Measurements from ENCODE around the gene MAPK7.

- no peak for TF ChIP-seq EZH2 (IDR thresholded peaks at IDR 0.05; ENCODE audit: insufficient read depth, poor library complexity, severe bottlenecking)
- no peak for TF ChIP-seq EZH2phosphoT487 (IDR thresholded peaks at IDR 0.05; ENCODE audit: insufficient read depth, low read depth)
Observed at GRCh38 chr17:19372439-19372838, 5.9 kb upstream of the MAPK7 start.

Data from GM23248 (cell line).